LNCAP (cell line): Measurements from ENCODE around the gene ERVW-1.

Experiments
- TF ChIP-seq, protein P1 (sequence below): fragments of 450-650 bp; IDR thresholded peaks from 2 replicates; pipeline ENCODE4 v1.5.1; 2017; ENCODE audit warnings: mild to moderate bottlenecking

ERVW-1 gene

DNA sequence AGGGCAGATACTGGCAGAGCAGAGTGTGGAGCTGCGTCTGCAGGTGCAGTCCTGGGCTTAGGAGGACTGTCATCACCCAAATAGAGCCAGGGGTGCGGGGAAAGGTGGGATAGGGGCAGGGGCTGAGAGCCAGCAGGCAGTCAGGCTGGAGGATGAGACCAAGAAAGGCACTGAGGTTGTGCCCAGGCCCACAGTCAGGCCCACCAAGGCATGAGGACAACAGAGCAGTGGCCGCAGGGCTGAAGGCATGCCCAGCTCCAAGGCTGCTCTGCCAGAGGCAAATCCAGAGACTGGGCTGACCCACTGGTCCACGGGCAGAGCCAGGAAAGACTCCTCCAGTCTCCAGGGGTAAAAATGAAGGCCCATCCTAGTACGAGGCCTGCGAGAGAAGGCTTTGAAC lies 54.8 kb downstream of the ERVW-1 start:
- TF ChIP-seq, protein P1, sequence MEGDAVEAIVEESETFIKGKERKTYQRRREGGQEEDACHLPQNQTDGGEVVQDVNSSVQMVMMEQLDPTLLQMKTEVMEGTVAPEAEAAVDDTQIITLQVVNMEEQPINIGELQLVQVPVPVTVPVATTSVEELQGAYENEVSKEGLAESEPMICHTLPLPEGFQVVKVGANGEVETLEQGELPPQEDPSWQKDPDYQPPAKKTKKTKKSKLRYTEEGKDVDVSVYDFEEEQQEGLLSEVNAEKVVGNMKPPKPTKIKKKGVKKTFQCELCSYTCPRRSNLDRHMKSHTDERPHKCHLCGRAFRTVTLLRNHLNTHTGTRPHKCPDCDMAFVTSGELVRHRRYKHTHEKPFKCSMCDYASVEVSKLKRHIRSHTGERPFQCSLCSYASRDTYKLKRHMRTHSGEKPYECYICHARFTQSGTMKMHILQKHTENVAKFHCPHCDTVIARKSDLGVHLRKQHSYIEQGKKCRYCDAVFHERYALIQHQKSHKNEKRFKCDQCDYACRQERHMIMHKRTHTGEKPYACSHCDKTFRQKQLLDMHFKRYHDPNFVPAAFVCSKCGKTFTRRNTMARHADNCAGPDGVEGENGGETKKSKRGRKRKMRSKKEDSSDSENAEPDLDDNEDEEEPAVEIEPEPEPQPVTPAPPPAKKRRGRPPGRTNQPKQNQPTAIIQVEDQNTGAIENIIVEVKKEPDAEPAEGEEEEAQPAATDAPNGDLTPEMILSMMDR, result no peak

DNA sequence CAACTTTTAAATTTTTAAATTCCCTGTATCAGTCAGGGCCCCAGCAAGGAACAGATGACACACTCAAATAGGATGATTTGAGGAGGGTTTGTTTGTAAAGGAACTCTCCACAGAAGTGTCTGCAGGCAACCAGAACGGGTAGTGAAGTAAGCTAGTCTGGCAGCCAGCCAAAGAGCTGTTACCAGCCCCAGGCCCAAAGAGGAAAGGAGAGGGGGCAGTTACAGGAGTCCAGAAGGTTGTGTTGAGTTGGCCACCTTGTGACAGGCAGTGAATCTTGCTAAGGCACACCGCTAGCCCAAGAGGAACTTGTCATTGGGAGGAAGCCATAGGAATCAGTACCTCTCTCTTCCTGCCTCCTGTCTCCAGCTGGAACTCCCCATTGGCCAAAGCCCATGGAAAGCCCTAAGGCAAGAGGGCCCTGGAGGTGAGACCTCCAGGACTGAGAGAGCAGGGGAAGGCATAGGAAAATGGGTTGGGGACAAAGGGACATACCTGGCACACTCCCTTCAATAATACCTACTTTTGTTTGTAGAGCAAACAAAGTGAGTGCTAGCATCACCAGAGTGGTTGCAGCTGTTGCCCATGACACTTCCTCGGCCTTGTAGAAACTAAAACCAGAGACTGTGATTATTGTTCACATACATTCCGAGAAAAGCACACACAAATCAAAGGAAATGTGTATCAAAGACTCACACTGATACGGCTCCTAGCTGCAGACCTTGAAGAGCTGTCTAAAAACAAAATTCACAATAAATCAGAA lies 55.9 kb downstream of the ERVW-1 start:
- TF ChIP-seq, protein P1, result no peak
